GM19240 (cell line): ENCODE measurements around the gene INO80.

ENCODE experiments used
- DNase-seq: peaks from one replicate; pipeline ENCODE4 v3.0.0; 2011; ENCODE audit warnings: low spot score; ENCODE audit not compliant: insufficient read length

INO80 gene

DNA sequence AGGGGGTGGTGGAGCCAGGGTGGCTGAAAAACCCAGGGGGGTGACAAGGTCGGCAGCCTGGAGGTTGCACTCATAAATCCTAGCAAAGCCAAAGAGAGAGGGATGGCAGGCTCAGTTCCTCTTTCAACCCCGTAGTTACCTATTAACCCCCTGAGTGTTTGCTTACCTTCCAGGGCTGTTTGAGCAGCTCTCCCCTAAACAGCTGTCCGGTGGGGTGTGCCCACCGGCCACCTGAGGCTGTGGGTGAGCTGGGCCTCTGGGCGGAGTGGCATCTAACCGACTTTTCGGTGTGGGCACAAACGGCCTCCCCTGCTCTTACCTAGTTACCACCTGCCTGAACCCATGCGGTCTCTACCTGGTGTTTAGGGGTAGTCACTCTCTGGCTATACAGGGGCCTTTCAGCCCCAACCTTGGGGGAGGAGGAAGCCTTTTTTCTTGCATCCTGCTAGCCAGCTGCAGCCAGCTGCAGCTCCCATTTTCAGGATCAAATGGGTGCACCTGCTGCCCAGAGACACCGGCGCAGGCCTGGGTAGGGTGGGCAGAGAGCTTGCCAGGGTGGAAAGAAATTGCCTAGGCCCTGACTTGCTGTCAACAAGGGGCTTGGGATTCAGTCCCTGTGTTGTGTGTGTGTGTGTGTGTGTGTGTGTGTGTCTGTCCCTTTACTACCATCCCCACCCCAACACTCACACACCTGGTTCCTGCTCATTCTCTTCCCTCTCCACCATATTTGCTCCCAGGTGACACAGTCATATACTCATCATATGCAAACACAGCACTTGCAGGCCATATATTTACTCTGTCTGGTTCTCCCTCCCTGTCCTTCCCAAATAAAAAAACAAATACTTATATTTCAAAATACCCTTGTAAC is 183.2 kb downstream of the INO80 start:
- no peak for DNase-seq

GRCh38 chr15:40932156-40932555 is 183.9 kb downstream of the INO80 start:
- no peak for DNase-seq

DNA sequence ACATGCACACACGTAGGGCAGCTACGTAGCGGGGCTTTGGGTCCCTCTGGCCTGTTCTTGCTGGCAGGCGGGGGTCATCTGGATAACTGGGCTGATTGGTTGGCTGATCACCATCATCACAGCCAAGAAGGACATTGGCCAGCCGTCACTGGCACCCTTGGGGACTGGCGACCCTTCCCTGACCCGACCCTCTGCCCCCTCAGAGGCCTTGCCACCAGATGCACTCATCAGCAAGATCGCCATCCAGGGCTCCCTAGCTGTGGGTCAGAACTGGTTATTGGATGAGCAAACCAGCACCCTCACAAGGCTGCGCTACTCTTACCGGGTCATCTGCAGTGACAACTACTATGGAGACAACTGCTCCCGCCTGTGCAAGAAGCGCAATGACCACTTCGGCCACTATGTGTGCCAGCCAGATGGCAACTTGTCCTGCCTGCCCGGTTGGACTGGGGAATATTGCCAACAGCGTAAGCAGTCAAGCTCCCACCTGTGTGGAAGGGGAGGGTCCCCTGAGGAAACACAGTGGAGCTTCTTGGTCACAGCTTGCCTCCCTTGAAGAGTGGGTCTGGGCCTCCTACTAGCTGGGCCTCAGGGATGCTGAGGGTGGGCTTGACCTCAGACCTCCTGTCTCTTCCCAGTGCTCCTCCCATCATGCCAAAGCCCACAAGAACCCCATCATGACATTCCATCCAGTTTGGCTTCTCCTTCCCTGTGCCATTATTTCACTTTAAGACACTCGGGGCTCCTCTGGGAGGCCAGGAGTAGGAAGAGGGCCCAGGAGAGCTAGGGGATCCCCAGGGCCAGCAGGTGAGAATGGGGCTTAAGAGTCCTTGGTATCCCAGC is 184.6 kb downstream of the INO80 start:
- no peak for DNase-seq

- DNase-seq, result no peak
Observed at GRCh38 chr15:40930430-40931299, 185.4 kb downstream of the INO80 start.

GRCh38 chr15:40929660-40930429 is 186.2 kb downstream of the INO80 start:
- no peak for DNase-seq
